Measurements from ENCODE around the gene FLVCR2.
"Not testable (repeated sequence)": the region's sequence is repeated elsewhere in the genome, so short reads cannot be mapped to it uniquely, and the experiment has no call there.

FLVCR2 gene

DNA sequence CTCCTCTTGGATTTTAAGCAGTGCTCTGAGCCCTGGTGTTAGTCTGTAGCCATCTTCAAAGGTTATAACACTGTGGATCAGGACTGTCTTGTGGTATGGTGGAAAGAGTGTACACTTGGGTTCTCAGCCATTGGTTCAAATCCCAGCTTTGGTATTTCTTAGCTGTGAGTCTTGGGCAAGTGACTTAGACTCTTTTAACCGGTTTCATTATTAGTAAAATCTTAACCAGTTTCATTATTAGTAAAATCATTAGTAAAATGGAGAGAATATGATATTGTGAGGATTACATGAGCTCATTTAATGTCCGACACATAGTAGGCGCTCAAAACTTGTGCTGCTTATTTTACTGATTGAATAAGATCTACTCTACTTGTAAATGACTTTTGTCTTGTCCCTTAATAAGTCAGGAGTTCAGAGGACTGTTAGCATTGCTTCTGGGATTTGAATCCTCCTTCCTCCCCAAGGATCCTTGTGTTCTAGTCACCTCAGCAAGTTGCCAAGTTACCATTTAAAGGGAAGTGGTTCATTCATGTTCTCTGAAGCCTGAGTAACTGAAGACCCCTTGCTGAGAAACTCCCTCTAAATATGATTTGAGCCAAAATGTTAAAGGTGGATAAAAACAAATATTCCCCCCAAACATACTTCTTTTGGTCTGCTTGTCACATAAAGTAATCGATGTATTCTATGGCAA is 95.1 kb downstream of the FLVCR2 start:
- no peak for DNase-seq

DNA sequence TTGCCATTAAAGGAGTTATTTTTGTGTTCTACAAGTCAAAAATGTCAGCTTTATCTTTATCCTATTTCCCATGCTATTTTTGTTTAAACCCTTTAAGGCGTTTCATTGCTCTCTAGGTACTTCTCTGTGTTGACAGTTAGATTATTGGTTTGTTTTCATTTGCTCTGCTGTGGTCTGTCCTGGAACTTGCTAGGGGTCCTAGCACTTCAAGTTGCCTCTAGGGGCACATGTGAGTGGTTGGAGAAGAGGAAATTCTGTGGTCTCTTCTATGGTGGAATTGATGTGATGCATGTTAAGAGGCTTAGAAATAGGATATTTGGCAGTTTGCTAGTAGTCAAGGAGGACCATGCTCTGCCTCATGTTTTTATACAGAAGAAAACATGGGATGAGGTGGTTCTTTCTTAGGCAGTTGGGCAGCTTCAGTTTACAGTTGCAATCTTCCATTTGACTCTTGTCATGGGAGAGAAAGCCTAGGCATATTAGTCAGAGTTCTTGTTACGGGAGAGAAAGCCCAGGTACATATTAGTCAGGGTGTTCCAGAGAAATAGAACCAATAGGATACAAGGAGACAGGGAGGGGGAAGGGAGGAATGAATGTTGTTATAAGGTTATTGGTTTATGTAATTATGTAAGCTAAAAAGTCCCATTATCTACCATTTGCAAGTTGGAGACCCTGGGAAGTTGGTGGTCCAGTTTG is 97.0 kb downstream of the FLVCR2 start:
- DNase-seq: no peak

DNA sequence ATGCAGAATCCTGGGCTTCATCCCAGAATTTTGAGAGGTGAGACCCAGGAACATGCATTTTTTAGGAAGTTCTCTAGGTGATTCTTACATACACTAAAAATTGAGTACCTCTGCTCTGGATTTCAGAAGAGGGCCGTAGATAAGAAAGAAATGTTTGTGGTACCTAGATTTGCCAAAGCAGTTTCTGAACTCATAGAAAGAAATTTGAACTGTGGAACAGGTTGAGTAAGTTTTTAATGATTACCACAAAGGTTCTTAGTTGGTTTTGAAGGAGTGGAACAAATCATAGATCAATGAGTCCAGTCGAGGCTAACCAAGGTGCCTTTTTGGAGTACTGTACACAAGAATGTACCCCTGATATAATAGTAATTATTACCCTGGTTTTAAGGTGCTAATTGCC is 107.5 kb downstream of the FLVCR2 start:
- no peak for DNase-seq

- DNase-seq: no peak
These were observed 110.6 kb downstream of the FLVCR2 start for GRCh38 chr14:75689012-75689411.

- DNase-seq: no peak
These were observed 111.6 kb downstream of the FLVCR2 start for GRCh38 chr14:75690010-75690409.

GRCh38 chr14:75695025-75695424 is 116.6 kb downstream of the FLVCR2 start:
- DNase-seq: not testable (repeated sequence)

DNA sequence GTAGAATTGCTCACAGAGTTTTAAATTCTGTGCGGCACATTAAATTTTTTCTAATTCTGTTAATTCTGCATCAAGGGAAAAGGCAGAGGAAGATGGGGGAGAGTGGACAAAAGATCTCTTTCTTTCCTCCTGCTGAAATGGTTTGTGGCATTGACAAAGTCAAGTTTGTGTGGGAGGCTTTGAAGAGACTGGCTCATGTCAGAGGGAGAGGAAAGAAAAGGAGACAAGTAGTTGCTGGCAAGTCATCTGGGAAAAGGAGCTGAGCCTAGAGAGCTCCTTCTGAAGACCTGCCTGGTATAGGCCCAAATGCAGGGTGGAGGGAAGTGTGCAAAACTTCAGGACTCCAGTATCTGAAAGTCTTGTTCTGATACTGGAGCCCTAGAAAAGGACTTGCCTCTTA is 119.0 kb downstream of the FLVCR2 start:
- no peak for DNase-seq
